Activated effector memory CD4-positive, alpha-beta T cell treated with anti-CD3 and anti-CD28 coated beads, Interleukin-2, amount 50 U/mL, for 16 hours (primary cell): Measurements from ENCODE around the gene SMYD5.

Experiments used
- DNase-seq: peaks from one replicate; pipeline ENCODE4 v3.0.0-alpha.2; 2020

Gene SMYD5

DNA sequence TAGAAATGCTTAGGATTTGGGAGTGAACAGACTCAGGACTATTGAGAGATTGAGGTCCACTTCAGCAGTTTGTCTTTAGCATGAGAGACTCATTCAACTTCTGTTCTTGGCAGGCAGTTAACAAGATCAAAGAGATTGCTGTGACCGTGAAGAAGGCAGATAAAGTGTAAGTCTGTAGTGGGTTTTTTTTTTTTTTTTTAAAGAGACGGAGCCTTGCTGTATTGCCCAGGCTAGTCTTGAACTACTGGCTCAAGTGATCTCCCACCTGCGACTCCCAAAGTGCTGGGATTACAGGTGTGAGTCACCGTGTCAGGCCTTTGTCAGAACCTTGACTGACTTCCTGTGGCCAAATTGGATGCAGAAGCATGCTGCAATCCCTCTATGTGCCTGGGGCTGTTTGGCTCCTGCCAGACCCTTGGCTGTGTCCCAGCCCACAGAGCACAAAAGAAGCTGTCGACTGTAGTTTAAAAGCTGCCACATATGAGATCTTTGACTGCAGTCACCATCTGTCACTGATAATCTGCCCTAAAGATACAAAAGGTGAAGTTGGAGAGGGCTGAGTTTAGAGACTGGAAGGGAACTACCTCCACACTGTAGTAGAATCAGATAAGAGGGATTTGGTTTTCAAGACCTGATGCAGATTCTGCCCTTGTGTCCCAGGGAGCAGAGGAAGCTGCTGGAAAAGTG is 30.0 kb downstream of the SMYD5 start:
- DNase-seq = peak; percentile 30

DNA sequence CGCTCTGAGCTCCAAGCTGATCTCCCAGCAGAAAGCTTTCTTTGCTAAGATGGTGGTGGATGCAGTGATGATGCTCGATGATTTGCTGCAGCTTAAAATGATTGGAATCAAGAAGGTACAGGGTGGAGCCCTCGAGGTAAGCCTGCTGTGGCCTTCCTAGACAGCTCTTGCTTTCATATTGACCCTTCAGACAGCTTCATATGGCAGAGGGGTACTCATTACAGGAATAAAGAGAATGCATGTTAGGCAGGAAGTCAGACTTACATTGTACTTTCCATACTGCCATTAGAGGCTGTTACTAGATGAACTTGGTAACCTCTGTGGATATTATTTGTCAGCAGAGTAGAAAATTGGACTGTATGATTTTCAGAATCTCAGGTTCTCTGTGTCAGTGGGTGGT is 30.5 kb downstream of the SMYD5 start:
- DNase-seq = no peak

DNA sequence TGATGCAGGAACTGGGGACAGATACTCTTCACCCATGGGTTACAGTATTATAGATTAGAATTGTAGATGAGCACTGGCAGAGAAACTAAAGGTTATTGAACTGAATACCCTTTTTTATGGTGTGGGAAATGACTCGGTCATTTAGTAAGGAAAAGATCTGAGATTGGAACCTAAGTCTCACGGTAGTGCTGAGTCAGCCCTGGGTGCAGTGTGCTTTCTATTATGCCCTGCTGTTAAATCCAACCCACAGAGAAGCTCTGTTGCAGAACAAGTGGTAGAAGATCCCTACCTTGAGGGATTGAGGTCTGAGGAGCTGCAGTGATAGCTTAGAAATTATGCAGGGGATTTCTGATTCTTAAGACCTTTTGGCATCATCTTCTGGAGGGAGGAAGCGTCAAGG is 32.8 kb downstream of the SMYD5 start:
- DNase-seq = no peak

DNA sequence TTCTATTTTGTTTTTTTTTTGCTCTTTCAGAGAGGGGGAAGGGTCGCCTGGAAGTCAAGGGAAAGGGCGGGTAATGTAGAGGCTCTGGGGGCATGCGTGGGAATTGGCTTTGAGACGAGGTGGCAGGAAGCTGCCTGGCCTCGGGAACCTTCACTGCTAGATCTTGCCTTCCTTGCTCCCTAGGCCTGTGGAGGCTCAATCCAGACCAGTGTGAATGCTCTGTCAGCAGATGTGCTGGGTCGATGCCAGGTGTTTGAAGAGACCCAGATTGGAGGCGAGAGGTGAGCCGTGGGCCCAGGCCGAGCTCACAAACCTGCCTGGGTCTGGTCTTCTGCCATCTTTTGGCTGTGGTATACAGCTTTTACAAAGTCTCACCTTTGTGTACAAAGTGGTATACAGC is 35.6 kb downstream of the SMYD5 start:
- peak; percentile 39 for DNase-seq

DNA sequence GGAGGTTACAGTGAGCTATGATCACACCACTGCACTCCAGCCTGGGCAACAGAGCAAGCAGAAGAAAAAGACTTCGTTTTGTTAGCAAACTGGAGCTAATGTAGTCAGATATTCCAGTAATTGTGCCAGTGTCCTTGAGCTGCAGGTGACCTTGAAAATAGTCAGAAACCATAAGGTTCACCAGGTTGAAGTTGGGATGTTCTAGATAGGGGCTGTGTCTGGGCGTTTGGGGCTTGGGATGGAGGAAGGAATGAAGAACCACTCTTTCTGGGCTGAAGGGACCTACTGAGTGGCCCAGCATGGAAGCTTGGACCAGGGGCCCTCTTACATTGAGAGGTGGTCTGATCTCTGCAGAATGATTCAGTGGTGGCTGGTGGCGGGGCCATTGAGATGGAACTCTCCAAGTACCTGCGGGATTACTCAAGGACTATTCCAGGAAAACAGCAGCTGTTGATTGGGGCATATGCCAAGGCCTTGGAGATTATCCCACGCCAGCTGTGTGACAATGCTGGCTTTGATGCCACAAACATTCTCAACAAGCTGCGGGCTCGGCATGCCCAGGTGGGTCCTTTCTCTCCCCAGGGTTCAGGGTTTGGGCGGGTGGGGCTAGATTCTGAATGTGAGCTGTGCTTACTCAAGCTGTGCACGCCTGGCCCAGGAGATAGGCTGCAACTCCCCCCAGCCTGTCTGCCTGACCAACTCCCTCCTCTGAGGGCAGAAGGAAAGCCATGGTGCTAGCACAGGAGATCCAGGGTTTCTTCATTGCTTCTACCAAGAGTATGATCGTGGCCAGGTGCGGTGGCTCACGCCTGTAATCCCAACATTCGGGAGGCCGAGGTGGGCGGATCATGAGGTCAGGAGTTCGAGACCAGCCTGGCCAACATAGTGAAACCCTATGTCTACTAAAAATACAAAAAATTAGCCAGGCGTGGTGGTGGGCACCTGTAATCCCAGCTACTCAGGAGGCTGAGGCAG is 37.1 kb downstream of the SMYD5 start:
- peak; percentile 36 for DNase-seq

DNA sequence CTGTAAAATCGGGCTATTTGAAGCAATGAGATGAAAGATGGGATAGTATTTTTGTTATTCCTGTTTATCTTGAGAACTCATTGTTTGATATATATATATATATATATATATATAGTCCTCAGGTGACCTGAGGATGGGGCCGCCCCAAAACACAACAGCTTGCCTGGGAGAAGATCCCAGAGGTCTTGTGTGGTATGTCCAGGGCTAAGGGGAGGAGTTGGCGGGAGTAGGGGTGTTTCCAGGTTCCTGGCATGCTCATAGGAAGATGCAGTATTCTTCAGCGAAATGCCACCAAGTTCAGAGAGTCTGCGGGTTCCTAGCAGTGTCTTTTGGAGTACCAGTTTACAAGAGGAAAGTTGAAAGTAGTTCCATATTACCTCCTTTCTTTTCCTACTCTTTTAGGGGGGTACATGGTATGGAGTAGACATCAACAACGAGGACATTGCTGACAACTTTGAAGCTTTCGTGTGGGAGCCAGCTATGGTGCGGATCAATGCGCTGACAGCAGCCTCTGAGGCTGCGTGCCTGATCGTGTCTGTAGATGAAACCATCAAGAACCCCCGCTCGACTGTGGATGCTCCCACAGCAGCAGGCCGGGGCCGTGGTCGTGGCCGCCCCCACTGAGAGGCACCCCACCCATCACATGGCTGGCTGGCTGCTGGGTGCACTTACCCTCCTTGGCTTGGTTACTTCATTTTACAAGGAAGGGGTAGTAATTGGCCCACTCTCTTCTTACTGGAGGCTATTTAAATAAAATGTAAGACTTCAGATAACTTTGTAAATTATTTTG is 38.4 kb downstream of the SMYD5 start:
- peak; percentile 56 for DNase-seq

DNA sequence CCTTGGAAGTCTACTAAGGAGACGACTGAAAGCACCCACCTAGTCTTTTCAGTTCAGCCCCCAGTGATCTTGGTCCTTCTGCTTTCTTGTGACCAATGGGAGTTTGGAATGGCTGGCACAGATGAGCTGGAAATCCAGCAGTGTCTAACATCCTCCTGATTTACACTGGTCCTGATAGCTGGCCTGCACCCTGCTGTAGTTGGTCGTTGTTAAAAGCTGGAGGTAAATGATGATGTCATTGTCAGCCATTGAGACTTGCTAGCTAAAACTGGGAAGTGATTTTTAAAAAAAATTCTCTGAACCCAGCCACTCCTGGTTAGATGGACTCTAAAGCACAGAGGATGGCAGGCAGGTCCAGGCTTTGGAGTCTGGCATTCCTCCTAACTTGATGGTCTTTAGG is 39.4 kb downstream of the SMYD5 start:
- no peak for DNase-seq

DNA sequence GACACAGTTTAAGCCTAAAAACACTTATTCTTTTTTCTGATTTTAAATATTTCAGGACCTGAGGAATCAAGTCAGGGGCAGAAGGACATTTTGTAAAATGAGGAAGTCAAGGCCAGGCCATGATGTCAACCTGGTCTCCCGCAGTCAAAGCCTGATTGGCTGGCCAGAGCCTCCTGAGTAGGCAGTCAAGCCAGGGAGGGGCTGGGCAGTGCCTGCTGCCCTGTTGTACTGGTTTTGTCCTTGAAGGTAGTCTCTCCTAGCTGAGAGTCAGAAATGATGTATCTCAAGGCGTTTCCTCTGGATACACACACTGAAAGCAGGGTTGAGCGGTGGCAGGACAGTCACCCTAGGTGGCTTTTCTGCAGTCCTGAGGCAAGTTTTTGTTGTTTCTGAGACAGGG is 39.9 kb downstream of the SMYD5 start:
- no peak for DNase-seq

DNA sequence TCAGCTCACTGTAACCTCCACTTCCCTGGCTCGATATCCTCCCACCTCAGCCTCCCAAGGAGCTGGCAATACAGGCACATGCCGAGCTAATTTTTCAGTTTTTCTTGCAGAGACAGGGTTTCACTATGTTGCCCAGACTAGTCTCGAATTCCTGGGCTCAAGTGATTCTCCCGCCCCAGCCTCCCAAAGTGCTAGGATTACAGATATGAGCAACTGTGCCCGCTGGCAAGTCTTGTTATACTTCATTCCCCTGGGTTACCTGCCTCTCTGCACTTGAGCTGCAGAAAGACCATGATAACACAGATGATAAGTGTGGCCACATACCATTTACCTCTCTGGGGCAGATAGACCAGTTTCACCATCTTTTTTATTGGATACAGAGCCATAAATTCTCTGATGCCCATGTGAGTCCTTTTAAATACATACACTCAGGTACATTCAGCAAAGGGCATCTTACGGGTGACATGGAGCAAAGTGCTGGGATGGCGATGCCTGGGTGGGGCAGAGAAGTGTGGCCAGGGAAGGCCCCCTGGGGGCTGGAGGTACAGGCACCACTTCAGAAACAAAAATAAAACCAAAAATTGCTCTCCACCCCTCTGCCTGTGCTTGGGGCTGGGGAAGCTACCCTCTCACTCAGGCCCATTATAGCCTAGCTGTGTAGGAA is 40.4 kb downstream of the SMYD5 start:
- no peak for DNase-seq

DNA sequence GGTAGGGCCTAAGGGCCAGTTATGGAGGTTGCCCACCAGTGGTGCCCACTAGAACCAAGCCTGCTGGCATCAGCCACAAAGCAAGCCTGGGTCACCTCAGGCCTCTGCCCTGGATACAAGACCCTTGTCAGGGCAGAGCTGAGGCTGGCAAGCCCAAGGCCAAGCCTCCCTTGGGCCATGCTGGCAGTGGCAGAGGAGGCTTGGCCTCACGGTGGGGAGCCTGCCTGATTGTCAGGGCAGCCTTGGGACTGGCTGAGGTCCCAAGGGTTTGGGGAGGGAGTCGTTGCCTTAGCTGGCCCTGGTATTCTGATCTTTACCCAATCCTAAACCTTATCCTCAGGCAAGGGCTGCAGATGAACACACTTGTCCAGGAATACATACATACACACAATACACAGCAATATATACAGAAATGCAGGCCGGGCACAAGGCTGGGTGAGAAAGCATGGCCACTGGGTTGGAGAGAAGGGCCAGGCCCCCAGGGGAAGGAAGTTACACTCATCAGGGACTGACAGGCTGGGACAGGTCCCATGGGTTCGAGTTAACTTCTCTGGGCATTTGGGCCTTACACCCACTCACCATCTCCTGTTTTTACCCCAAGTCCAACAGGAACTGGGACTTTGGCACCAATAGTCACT is 41.1 kb downstream of the SMYD5 start:
- no peak for DNase-seq

DNA sequence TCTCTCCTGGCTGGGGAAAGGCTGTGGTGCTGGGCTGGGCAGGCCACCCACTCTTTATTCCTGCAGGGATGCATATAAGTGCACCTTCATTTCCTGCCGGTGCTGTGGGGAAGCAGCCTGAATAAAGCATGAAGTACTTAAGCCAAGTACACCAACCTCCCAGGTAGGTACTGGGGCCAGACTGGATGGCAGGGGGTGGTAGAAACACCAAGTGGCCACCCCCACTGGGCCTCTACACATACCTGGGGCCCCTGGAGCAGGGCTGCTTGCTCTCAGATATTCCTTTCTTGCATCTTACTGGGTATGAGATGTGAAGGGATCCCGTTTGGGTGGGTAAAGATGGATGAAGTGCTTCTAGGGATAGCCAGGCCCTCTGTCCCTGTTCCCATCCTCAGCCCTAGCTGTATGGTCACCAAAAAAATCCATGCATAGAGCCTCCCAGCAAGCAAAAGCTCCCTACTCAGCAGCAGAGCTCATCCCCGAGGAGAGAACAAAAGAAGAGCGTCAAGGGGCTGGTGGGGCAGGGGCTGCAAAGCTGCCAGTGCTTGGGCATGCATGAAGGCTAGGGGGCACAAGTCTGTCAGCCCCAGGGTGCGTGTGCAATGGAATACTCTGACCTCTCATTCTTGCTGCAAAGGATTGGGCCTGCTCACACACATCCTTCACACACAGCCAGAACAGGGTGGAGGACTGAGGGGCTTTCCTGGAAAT is 42.0 kb downstream of the SMYD5 start:
- DNase-seq = no peak

DNA sequence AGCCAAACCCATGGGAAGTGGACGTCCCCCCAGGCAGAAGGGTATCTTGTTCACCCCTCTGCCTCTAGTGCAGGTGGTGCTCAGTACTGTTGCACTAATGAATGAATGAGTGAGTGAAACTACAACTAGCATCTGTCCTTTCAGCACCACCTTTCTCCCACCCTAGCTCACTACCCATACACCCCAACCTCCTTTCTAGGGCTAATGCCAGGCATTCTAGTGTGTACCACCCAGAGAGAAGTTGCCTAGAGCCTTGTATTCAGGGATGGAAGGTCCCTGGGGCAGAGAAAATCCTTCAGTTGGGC is 42.5 kb downstream of the SMYD5 start:
- no peak for DNase-seq

DNA sequence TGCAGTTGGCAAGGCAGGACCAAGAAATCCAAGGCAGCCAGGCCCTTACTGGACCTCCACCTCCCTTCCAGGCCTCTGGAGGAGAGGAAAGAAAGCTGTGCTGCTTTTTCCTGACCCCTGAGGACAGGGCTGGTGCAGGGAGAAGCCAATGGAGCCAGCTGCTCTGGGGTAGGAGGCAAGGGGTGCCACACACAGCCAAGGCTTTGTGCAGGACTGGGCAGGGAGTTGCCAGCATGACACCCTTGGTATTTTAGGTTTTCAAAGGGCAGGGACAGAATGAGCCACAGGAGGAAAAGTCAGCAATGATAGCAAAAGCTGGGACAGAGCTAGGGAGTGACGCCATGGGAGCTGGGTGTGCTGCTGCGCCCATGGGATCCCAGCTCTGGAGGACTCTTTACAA is 43.0 kb downstream of the SMYD5 start:
- DNase-seq = no peak

DNA sequence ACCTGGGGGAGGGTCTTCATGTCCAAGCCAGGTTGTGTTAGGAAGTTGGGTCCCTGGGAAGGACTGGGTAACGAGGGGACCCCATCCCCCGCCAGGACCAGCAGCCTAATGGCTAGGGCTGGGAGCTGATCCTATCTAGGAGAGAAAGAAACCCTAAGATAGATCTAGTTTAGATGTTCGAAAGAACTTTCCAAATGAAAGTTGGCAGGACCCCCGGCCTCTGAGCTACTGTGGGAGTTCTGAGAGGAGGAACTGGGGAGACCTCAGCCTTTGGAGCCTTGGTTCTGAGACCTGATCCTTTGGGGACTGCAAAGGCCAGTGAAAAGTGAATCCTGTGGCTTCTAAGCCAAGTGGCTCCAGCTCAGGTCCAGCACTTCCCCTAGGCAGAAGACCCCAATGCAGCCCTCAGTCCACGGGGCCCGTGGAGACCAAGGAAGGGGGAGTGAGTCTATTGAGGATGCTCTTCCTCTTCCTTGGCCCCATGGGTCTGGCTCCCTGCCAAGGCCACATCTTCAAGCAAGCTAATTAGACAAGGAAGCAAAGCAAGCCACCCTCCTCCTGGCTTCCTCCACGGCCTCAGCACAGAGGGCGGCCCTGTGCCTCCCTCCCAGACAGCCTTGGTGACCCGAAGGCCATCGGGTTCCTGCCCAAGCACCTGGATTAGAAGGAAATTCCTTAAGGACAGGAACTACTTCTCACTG is 43.5 kb downstream of the SMYD5 start:
- no peak for DNase-seq

DNA sequence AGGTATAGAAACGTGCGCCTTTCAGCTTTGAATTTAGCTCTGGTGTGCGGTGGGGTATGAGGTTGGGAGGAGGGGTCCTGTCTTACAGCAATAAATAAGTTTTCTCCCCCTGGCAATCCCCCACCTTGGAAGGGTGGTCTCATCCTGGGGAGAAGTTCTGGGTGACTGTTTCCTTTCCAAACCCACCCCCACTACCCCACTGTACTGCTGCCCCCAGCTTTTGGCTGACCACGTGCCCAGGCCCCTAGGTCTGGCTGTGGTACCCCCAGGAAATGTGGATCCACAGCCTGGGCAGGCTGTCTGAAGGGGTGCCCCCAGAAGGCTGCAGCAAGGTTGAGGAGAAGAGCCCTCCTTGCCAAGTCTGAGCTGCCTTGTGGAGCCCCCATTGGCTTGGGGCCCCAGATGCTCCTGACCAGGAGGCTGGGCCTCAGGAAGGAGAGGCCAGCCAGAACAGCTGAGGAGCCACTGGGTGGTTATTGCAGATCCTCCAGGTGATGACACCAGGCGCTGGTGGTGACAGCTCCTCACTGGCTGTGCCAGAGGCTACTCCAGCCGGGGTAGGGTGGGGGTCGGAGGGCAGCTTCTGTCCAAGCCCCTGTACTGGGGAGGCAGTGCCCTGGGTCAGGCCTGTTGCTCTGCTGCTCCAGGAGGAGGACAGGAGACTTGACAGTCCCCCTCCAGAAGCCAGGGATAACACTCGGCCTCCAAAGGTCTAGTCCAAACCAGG is 44.3 kb downstream of the SMYD5 start:
- no peak for DNase-seq

DNA sequence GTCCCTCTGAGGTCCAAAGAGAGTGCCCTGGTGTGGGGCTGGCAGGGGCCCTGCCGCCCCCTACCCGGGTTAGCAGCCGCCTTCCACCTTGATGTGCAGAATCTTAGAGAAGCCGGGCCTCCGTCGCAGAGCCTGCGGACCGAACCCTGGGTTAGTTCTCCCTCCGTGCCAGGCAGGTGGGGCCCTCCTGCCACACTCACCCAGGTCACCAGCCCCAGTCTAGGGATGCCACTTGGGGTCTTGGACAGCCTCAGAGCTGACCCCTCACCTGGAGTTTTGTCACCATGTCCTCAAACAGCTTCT is 44.8 kb downstream of the SMYD5 start:
- DNase-seq = no peak

DNA sequence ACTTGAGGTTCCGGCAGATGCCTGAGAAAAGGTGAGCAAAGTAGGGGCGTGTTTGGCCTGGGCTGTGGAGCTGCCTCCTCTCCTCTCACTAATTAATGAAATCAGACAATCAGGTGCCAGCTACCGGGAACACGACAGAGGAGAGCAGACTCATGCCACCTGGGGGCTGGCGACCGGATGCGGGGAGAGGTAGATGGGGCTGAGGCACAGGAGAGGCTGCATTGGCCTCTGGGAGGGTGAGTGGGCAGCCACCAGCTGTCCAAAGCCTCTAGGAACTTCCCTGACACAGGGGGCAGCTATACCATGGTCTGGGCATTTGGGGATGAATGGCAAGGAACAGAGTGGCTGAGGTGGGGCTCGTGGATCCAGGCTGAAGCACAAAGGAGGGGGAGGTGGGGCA is 45.2 kb downstream of the SMYD5 start:
- no peak for DNase-seq

DNA sequence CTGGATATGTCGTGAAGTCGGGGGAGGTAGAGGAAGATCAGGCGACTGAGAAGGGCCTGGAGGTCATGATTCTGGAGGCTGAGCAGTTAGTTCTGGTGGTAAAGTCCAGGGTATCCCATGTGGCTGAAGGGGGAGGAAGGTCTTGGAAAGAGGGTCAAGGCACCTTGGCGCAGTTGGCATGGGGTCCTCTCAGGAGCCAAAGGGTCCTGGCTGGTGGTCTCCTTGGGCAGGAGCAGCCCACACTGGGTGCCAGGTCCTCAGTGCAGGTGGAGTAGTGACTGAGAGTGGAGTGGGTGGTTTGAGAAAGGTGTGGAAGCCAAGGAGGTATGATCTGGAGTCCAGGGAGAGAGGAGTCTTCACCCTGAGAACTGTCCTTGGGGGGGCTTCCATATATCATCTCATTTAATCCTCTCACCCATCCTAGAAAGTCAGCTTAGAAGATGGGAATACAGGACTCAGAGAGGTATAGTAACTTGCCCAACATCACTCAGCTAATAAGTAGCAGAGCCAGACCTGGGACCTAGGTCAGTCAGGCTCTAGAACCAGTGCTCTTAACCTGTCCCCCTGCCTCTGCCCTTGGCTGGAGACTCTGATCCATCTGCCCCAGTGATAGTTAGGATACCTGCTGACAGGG is 45.8 kb downstream of the SMYD5 start:
- no peak for DNase-seq

DNA sequence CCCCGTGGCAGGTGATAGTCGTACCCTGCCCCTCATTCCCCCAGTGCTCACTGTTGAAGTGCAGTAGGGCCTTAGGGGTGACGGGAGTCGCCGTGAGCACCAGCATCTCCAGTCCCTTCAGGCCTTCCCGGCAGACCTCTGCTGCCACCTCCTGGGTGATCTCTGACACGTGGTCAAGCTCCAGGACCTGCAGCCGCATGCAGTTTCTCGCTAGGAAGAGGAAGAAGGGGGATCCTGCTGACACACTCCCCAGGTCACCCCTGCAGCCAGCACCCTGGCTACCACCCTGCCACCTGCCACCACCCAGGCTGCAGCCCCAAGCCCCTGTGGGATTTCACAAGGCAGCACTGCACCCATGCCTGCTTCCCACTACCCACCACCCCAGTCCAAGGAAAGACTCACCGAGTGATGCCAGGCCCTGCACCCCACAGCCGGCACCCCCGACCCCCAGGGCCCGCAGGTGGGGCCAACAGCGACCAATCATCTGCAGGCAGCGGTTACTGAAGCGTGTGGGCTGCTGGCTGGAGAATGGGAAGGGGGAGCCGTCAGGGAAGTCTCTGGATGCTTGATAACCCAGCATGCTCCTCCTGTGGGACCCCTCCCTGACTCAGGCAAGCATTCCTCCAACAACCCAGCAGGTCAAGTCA is 46.4 kb downstream of the SMYD5 start:
- no peak for DNase-seq
